Stimulated activated naive CD8-positive, alpha-beta T cell treated with anti-CD3 and anti-CD28 coated beads, Interleukin-15, Interleukin-2, amounts not matched to agents 100 ng/mL and 50 ng/mL, for 24 hours (primary cell): ENCODE measurements around the gene SYNE1.

ENCODE experiments used
- H3K27ac Mint-ChIP-seq: one replicate; pipeline ENCODE4 v1.8.0; 2021; ENCODE audit warnings: mild to moderate bottlenecking, mixed read lengths
- H3K27me3 Mint-ChIP-seq: one replicate; pipeline ENCODE4 v1.8.0; 2021; ENCODE audit warnings: mixed read lengths
- H3K36me3 Mint-ChIP-seq: one replicate; pipeline ENCODE4 v1.8.0; 2021; ENCODE audit warnings: low read depth, mixed read lengths
- H3K4me1 Mint-ChIP-seq: one replicate; pipeline ENCODE4 v1.8.0; 2021; ENCODE audit warnings: low read depth, mixed read lengths
- H3K4me3 Mint-ChIP-seq: one replicate; pipeline ENCODE4 v1.8.0; 2021; ENCODE audit warnings: mild to moderate bottlenecking, mixed read lengths
- H3K9me3 Mint-ChIP-seq: one replicate; pipeline ENCODE4 v1.8.0; 2021; ENCODE audit warnings: mixed read lengths

The SYNE1 gene

GRCh38 chr6:152124429-152125074 lies 512.6 kb downstream of the SYNE1 start:
- H3K4me3 Mint-ChIP-seq = no peak overlapping the region
- no peaks in the 10 kb centered on the region for H3K4me1 Mint-ChIP-seq
- H3K9me3 Mint-ChIP-seq = peaks cover 2% of the 10 kb centered on the region
- H3K27ac Mint-ChIP-seq = no peak overlapping the region
- H3K27me3 Mint-ChIP-seq = no peaks in the 10 kb centered on the region
- H3K36me3 Mint-ChIP-seq = peaks cover 32% of the 10 kb centered on the region

GRCh38 chr6:152123076-152123475 lies 514.1 kb downstream of the SYNE1 start:
- Mint-ChIP-seq H3K4me1 (no peaks in the 10 kb centered on the region), H3K36me3 (peaks cover 39% of the 10 kb centered on the region), H3K9me3 (peaks cover 8% of the 10 kb centered on the region), H3K27ac (no peak overlapping the region), H3K27me3 (no peaks in the 10 kb centered on the region), H3K4me3 (no peak overlapping the region)

- H3K4me3 Mint-ChIP-seq = no peak overlapping the region
- H3K9me3 Mint-ChIP-seq = peaks cover 8% of the 10 kb centered on the region
- H3K4me1 Mint-ChIP-seq = no peaks in the 10 kb centered on the region
- H3K27me3 Mint-ChIP-seq = no peaks in the 10 kb centered on the region
- H3K36me3 Mint-ChIP-seq = peaks cover 39% of the 10 kb centered on the region
- H3K27ac Mint-ChIP-seq = no peak overlapping the region
These were observed 514.7 kb downstream of the SYNE1 start for GRCh38 chr6:152122434-152122833.

GRCh38 chr6:152121910-152122309 lies 515.3 kb downstream of the SYNE1 start:
- H3K9me3 Mint-ChIP-seq = peaks cover 8% of the 10 kb centered on the region
- no peaks in the 10 kb centered on the region for H3K4me1 Mint-ChIP-seq
- H3K4me3 Mint-ChIP-seq = no peak overlapping the region
- H3K27me3 Mint-ChIP-seq = no peaks in the 10 kb centered on the region
- H3K36me3 Mint-ChIP-seq = peaks cover 39% of the 10 kb centered on the region
- no peak overlapping the region for H3K27ac Mint-ChIP-seq

- H3K4me3 Mint-ChIP-seq = no peak overlapping the region
- H3K4me1 Mint-ChIP-seq = no peaks in the 10 kb centered on the region
- H3K27me3 Mint-ChIP-seq = no peaks in the 10 kb centered on the region
- peaks cover 8% of the 10 kb centered on the region for H3K9me3 Mint-ChIP-seq
- peaks cover 39% of the 10 kb centered on the region for H3K36me3 Mint-ChIP-seq
- no peak overlapping the region for H3K27ac Mint-ChIP-seq
These were observed 517.3 kb downstream of the SYNE1 start for GRCh38 chr6:152119831-152120230.

GRCh38 chr6:152118678-152119077 lies 518.5 kb downstream of the SYNE1 start:
- peaks cover 8% of the 10 kb centered on the region for H3K9me3 Mint-ChIP-seq
- H3K36me3 Mint-ChIP-seq = peaks cover 39% of the 10 kb centered on the region
- H3K4me3 Mint-ChIP-seq = no peak overlapping the region
- no peaks in the 10 kb centered on the region for H3K27me3 Mint-ChIP-seq
- no peaks in the 10 kb centered on the region for H3K4me1 Mint-ChIP-seq
- no peak overlapping the region for H3K27ac Mint-ChIP-seq

- H3K36me3 Mint-ChIP-seq = peaks cover 39% of the 10 kb centered on the region
- peaks cover 8% of the 10 kb centered on the region for H3K9me3 Mint-ChIP-seq
- H3K4me3 Mint-ChIP-seq = no peak overlapping the region
- no peaks in the 10 kb centered on the region for H3K27me3 Mint-ChIP-seq
- H3K4me1 Mint-ChIP-seq = no peaks in the 10 kb centered on the region
- no peak overlapping the region for H3K27ac Mint-ChIP-seq
These were observed 518.9 kb downstream of the SYNE1 start for GRCh38 chr6:152118224-152118623.

- peaks cover 35% of the 10 kb centered on the region for H3K36me3 Mint-ChIP-seq
- no peaks in the 10 kb centered on the region for H3K27me3 Mint-ChIP-seq
- peaks cover 8% of the 10 kb centered on the region for H3K9me3 Mint-ChIP-seq
- H3K27ac Mint-ChIP-seq = no peak overlapping the region
- no peaks in the 10 kb centered on the region for H3K4me1 Mint-ChIP-seq
- no peak overlapping the region for H3K4me3 Mint-ChIP-seq
These were observed 519.7 kb downstream of the SYNE1 start for GRCh38 chr6:152117156-152118133.

- no peak overlapping the region for H3K27ac Mint-ChIP-seq
These were observed 524.5 kb downstream of the SYNE1 start for GRCh38 chr6:152112491-152113261.

GRCh38 chr6:152110886-152111820 lies 526.0 kb downstream of the SYNE1 start:
- H3K4me1 Mint-ChIP-seq = no peaks in the 10 kb centered on the region
- no peak overlapping the region for H3K27ac Mint-ChIP-seq
- H3K9me3 Mint-ChIP-seq = no peaks in the 10 kb centered on the region
- H3K4me3 Mint-ChIP-seq = no peak overlapping the region
- no peaks in the 10 kb centered on the region for H3K36me3 Mint-ChIP-seq
- H3K27me3 Mint-ChIP-seq = peaks cover 6% of the 10 kb centered on the region

More at GRCh38 chr6:152112491-152113261, 524.5 kb downstream of the SYNE1 start:
- Mint-ChIP-seq H3K36me3 (no peaks in the 10 kb centered on the region), H3K9me3 (no peaks in the 10 kb centered on the region), H3K27me3 (peaks cover 6% of the 10 kb centered on the region), H3K4me3 (no peak overlapping the region), H3K4me1 (no peaks in the 10 kb centered on the region)

GRCh38 chr6:152107973-152108372 lies 529.2 kb downstream of the SYNE1 start:
- H3K4me1 Mint-ChIP-seq = no peaks in the 10 kb centered on the region
- H3K9me3 Mint-ChIP-seq = no peaks in the 10 kb centered on the region
- peaks cover 6% of the 10 kb centered on the region for H3K27me3 Mint-ChIP-seq
- H3K36me3 Mint-ChIP-seq = no peaks in the 10 kb centered on the region
- H3K4me3 Mint-ChIP-seq = no peak overlapping the region
- H3K27ac Mint-ChIP-seq = no peak overlapping the region

GRCh38 chr6:152100183-152100618 lies 537.0 kb downstream of the SYNE1 start:
- Mint-ChIP-seq H3K27me3 (no peaks in the 10 kb centered on the region), H3K36me3 (no peaks in the 10 kb centered on the region), H3K4me1 (no peaks in the 10 kb centered on the region), H3K4me3 (no peak overlapping the region), H3K9me3 (no peaks in the 10 kb centered on the region), H3K27ac (no peak overlapping the region)

- Mint-ChIP-seq H3K27me3 (no peaks in the 10 kb centered on the region), H3K4me1 (no peaks in the 10 kb centered on the region), H3K9me3 (no peaks in the 10 kb centered on the region), H3K27ac (no peak overlapping the region), H3K4me3 (no peak overlapping the region), H3K36me3 (no peaks in the 10 kb centered on the region)
These were observed 537.5 kb downstream of the SYNE1 start for GRCh38 chr6:152099446-152100182.
